Testis (tissue), 3 donors: ENCODE measurements around the gene TBC1D21. TPM values are rescaled to one million over a fixed set of nuclear protein-coding genes. Genes with fewer than 3 reads are reported as not detected.

Experiments
- DNase-seq: peaks from one replicate; pipeline ENCODE4 v3.0.0-alpha.2; 2019
- H3K27ac ChIP-seq, 2 donors: fragments of 200-600 bp; sonication (generic); one replicate each; pipeline ENCODE4 v1.5.1; 2019
- H3K27me3 ChIP-seq: fragments of 200-600 bp; sonication (generic); one replicate; pipeline ENCODE4 v1.5.1; 2019
- H3K36me3 ChIP-seq: fragments of 200-600 bp; sonication (generic); one replicate; pipeline ENCODE4 v1.5.1; 2017; ENCODE audit warnings: low read depth; ENCODE audit errors: missing control alignments
- H3K4me1 ChIP-seq: fragments of 200-600 bp; sonication (generic); one replicate; pipeline ENCODE4 v1.5.1; 2019
- H3K4me3 ChIP-seq, 2 donors: fragments of 200-600 bp; sonication (generic); one replicate each; pipeline ENCODE4 v1.5.1; 2017 to 2019
- H3K9me3 ChIP-seq: fragments of 200-600 bp; sonication (generic); one replicate; pipeline ENCODE4 v1.5.1; 2017
- POLR2A ChIP-seq: fragments of 450-650 bp; IDR thresholded peaks from one replicate; pipeline ENCODE4 v1.6.1; 2017; ENCODE audit warnings: antibody characterized with exemption, mild to moderate bottlenecking, moderate library complexity
- WGBS, 2 donors: methylation state at CpG; one replicate each; pipeline ENCODE4 v1.1.5; 2018; 5-methylcytosine and 5-hydroxymethylcytosine counted together
- intact Hi-C: fragments of 100-400 bp; cut with DNase I; formaldehyde crosslinking; loops from one replicate; pipeline ENCODE4 v1.15.1; 2023; ENCODE audit warnings: low total_unique reads
- polyA plus RNA-seq: library from polyadenylated mRNA; stranded (reverse); fragments of 350-450 nt; fragmentation: Illumina TruSeq; extraction: RNeasy Lipid Tissue Mini Kit (QIAGEN cat#74804); gene quantifications from one replicate; pipeline ENCODE4 v1.2.3, GENCODE V29; 2014; ENCODE audit warnings: low read depth, low replicate concordance; ENCODE audit not compliant: insufficient read depth
- total RNA-seq, 2 donors: library from RNA; depleted of rRNA; stranded (reverse); fragments of >200 nt; gene quantifications; one replicate each; pipeline ENCODE4 v1.2.3, GENCODE V29; 2016
- TF ChIP-seq, protein P1 (sequence below), 3 experiments: fragments of 450-650 bp in 2 of 3; fragments of 200-600 bp in 1 of 3; sonication (generic) in 1 of 3; IDR thresholded peaks; one replicate each; pipeline ENCODE4 v1.5.1; 2016 to 2019; ENCODE audit warnings: antibody characterized with exemption in 3 of 3, mild to moderate bottlenecking in 2 of 3, moderate library complexity in 1 of 3

The TBC1D21 gene
- total and polyA plus RNA-seq, 3 donors from 2014 or later: 17.9 to 80.2 (median 47.6) TPM

DNA sequence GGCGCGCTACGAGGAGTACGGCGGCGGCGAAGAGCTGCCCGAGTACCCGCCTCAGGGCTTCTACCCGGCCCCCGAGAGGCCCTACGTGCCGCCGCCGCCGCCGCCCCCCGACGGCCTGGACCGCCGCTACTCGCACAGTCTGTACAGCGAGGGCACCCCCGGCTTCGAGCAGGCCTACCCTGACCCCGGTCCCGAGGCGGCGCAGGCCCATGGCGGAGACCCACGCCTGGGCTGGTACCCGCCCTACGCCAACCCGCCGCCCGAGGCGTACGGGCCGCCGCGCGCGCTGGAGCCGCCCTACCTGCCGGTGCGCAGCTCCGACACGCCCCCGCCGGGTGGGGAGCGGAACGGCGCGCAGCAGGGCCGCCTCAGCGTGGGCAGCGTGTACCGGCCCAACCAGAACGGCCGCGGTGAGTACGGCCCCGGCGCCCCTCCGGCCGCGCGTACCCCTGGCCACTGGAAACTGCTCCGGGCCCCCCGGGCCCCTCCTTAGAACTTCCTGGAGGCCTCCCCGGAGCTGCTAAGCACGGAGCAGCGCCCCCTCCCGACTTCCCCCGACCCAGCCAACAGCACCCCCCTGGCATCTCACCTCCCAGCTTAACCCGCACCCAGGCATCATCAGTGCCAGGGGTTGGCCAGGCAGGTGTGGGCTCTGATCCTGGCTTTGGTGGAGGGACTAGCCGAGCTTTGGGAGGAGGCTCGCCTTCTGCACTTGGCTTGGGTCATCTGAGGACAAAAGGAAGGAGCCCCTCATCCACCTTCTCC lies 54.3 kb downstream of the TBC1D21 start:
- WGBS, 2 donors: 1 to 12% methylated on average over 12 to 64 of the region's 78 CpGs
- Histone ChIP-seq H3K27ac (peak overlapping the region; percentile 39 to 59), H3K4me1 (peaks cover 30% of the 10 kb centered on the region), H3K36me3 (no peaks in the 10 kb centered on the region), H3K9me3 (no peaks in the 10 kb centered on the region), H3K27me3 (no peaks in the 10 kb centered on the region), H3K4me3 (peak overlapping the region; percentile 66 to 76)
- DNase-seq: peak; percentile 73
- no peak for TF ChIP-seq POLR2A
- TF ChIP-seq, protein P1, sequence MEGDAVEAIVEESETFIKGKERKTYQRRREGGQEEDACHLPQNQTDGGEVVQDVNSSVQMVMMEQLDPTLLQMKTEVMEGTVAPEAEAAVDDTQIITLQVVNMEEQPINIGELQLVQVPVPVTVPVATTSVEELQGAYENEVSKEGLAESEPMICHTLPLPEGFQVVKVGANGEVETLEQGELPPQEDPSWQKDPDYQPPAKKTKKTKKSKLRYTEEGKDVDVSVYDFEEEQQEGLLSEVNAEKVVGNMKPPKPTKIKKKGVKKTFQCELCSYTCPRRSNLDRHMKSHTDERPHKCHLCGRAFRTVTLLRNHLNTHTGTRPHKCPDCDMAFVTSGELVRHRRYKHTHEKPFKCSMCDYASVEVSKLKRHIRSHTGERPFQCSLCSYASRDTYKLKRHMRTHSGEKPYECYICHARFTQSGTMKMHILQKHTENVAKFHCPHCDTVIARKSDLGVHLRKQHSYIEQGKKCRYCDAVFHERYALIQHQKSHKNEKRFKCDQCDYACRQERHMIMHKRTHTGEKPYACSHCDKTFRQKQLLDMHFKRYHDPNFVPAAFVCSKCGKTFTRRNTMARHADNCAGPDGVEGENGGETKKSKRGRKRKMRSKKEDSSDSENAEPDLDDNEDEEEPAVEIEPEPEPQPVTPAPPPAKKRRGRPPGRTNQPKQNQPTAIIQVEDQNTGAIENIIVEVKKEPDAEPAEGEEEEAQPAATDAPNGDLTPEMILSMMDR (IDR thresholded peaks at IDR 0.05): peak; percentile 13 to 33 (median 24)
- intact Hi-C loops: no loop called here

DNA sequence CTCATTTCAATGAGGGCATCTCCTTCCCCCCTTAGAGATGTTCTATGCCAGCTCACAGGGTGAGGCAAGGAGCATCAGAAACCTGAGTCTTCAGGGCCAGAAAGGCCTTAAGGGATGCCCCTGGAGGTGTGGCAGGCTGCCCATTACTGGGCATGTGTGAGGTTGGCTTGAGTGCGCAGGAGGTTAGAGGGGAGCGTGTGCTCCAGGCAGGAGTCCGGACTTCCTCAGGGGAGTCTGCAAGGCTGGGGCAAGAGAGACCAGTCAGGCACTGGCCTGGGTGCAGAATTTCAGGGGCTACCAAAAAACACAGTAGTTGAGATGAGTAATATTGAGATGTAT lies 54.8 kb downstream of the TBC1D21 start:
- no peaks in the 10 kb centered on the region for H3K9me3 ChIP-seq
- TF ChIP-seq, protein P1 (IDR thresholded peaks at IDR 0.05): no peak
- no peak for TF ChIP-seq POLR2A
- no peak overlapping the region for H3K27ac ChIP-seq
- H3K36me3 ChIP-seq: no peaks in the 10 kb centered on the region
- DNase-seq: no peak
- no peaks in the 10 kb centered on the region for H3K27me3 ChIP-seq
- H3K4me1 ChIP-seq: peaks cover 25% of the 10 kb centered on the region
- intact Hi-C loops: no loop called here
- 59 to 60% methylated on average over 3 of the region's 3 CpGs for WGBS, 2 donors
- peak overlapping the region; percentile 66 to 76 for H3K4me3 ChIP-seq

DNA sequence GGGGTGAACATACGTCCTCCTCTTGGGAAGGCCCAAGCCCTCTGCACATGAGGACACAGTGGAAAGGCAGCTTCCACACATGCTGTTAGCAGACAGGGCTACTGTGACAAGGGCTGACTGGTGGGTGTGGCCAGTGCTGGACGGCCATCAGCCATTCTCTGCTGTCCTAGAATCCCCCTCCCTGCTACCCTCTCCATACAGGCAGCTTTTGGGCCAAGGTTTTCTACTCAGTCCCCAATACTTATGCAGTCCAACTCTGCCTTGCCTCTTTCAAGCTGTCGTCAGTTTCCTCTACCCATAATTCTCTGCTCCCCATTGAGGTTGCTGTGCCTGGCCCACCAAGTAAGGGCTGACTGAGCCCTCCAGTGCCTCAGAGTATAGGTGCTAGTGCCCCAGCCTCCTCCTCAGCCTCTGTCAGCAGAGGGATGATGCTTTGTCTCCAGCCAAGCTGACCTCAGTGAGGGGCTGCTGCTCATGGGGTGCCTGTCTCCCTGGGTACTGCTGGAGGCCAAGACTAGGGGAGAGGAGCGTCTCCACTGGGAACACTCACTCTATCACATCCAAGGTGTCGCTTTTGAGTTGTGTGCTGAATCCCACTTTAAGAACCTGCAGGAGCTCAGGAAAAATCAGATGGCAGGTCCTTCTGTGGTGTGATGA lies 55.7 kb downstream of the TBC1D21 start:
- peaks cover 16% of the 10 kb centered on the region for H3K4me1 ChIP-seq
- DNase-seq: no peak

DNA sequence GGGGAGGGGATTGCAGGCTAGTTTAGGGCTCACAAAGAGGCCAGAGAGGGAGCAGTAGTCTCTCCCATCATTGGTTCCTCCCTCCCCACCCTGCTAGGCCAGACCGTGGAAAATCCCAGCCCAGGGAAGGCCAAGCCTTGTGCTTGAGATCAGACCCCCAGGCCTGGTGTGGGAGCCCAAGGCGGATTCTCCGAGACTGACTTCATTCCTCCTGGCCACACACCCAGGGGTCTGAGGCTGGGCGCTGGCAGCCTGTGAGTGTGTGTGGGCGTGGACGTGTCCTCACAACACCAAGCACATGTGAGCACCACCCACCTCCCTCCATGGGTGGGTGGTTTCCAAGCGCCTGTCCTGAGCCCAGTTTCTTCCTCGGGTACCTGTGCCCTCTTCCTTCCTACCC lies 57.0 kb downstream of the TBC1D21 start:
- H3K27ac ChIP-seq: no peak overlapping the region
- H3K4me3 ChIP-seq: no peak overlapping the region
- no peaks in the 10 kb centered on the region for H3K9me3 ChIP-seq
- 67 to 77% methylated on average over 3 to 8 of the region's 8 CpGs for WGBS, 2 donors
- intact Hi-C loops: no loop called here
- no peak for DNase-seq
- no peaks in the 10 kb centered on the region for H3K36me3 ChIP-seq
- peaks cover 9% of the 10 kb centered on the region for H3K4me1 ChIP-seq
- H3K27me3 ChIP-seq: no peaks in the 10 kb centered on the region
- TF ChIP-seq POLR2A: no peak
- TF ChIP-seq, protein P1 (IDR thresholded peaks at IDR 0.05): no peak

More for the DNA sequence above, 55.7 kb downstream of the TBC1D21 start:
- TF ChIP-seq, protein P1 (IDR thresholded peaks at IDR 0.05): no peak
- TF ChIP-seq POLR2A: no peak
- Histone ChIP-seq H3K4me3 (no peak overlapping the region), H3K27me3 (no peaks in the 10 kb centered on the region), H3K36me3 (no peaks in the 10 kb centered on the region), H3K9me3 (no peaks in the 10 kb centered on the region), H3K27ac (no peak overlapping the region)
- intact Hi-C loops: no loop called here
- 51 to 72% methylated on average over 4 to 5 of the region's 5 CpGs for WGBS, 2 donors
